HG03342 (cell line): Measurements from ENCODE around the gene CNTN4.
"Not testable (repeated sequence)": the region's sequence is repeated elsewhere in the genome, so short reads cannot be mapped to it uniquely, and the experiment has no call there.

Source experiments
- ATAC-seq: cut with Tn5 transposase; IDR thresholded peaks from one replicate; pipeline ENCODE4 v1.9.1; 2021; ENCODE audit warnings: mild to moderate bottlenecking, moderate library complexity; ENCODE audit not compliant: unreplicated experiment

CNTN4 gene

DNA sequence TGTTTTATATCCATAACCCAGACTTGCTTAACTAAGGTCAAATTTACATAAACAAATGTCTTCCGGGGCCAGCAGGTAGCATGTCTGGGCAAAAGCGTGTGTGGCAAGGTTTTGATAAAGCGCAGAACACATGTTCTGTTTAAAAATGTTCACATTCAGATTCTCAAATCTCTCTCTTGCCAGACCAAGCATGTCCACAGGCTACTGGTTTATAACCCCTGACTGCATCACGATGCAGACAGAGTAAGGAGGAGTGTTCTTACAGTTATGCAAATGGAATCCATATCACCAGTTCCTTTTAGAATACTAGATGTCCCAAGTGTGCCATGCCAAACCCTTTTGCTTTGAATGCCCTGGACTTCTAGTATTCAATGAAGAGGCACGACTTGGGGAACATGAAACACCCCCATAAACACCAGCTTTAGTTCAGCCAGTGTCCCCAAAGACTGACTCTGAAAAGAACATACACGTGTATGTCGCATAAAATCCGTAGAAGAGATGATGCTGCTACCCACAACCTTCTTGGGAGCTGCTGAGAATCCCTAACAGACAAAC is 412.0 kb downstream of the CNTN4 start:
- ATAC-seq = no peak

DNA sequence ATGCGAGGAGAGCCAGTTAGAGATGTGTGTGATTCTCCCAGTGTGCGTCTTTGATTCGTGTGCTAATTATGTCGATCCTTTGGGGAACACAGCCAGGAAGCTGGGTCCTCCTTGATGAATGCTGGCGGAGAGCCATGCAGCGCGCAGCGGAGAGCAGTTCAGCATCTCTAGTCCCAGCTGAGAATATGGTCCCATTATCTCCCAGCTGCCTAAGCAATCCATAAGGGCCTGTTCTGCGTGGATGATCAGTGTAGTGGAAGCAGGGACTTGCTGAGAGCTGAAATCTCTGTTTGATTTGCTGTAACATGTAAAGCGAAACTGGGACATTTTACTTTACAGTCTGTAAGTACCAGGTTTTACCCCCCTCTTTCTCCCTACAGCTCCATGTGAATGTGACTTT is 412.7 kb downstream of the CNTN4 start:
- no peak for ATAC-seq

DNA sequence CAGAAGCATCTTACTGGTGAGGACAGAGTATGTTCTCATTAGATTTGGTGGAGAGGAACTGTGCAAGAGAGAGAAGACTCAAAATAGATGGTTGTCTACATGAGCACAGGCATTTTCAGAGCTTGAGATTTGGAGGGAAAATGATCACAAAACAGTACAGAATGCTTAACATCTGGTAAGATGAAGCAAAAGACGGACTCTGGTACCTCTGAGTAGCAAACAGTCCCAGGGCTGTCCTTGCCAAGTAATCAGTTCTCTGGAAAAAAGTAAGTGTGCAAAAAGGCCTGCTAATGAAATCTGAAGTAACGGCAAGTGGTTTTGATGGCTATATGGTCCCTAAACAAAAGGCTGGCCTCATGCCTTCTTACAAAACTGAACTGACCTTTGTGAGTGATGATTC is 414.2 kb downstream of the CNTN4 start:
- ATAC-seq = no peak

DNA sequence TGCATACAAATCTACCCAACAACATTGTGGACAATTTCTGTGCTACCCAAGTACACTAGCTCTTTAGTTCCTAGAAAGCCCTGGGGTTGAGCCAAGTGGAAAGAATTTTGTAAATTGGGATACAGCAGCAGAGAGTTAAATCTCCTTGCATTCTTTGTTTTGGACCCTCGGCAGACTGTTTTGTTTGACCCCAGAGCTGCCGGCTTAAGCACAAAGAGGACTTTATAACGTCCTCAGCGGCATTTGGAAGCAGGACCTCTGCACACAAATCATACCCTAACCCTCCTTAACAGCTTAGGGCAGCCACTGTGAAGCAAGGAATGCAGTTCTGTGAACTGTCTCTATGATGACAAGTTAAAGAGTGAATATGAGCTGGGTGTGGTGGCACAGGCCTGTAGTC is 415.3 kb downstream of the CNTN4 start:
- ATAC-seq = no peak

DNA sequence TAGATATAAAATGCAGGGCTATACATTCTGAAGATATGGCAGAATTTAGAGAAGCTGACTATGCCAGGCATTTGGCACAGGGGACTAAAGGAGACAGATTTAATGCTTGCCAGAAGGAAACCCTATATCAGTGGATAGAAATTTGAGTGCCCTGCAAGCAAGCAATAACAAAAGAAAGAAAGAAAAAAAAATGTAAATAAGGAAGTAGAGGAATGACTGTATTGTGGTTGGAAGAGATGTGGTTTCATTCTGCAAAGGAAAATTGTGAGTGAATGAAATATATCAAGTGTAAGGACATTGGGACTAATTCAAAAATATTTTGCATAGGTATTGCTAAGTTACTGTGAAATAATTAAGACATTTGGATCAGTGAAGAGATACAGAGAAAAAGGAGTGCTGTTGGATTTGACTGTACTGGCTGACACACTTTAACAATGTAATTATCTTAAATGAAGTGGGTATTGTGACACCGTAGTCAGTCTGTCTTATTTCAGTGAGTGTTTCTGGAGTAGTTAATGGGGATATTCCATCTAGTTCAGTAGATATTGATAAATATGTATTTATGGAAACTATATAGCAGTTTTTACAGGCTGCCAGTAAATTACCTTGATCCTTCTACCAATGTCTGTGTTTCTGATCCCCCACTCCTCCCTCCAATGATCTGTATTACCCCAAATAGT is 418.2 kb downstream of the CNTN4 start:
- ATAC-seq = no peak

DNA sequence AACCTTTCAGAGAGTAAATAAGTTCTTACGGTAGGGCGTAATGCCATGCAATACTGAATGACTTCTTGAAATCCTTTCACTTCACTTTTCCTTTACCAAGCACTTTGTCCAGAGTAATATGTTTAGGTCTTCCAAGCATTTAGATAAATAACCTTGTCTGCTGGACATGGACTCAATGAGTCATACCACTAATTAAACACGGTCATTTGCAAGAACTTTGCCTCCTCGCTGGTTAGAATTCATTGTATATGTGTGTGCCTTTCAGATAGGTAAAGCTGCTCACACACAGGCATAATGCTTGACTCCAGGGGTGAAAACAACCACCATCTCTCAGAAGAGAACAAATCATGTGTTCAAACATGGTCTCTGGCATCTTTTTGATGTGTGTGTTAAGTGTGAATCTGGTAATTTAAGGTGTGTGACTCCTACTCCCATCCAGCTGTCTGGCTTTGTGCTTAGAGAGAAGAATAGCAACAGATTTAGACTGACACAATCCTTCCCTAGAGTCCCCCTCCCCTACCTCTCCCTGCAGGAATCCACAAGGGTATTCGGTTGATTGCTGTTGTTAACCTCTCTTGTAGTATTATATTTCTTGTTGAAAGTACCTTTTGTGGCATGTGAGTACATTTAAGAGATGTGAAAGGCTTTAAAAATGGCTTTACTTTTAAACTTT is 419.0 kb downstream of the CNTN4 start:
- ATAC-seq = no peak

DNA sequence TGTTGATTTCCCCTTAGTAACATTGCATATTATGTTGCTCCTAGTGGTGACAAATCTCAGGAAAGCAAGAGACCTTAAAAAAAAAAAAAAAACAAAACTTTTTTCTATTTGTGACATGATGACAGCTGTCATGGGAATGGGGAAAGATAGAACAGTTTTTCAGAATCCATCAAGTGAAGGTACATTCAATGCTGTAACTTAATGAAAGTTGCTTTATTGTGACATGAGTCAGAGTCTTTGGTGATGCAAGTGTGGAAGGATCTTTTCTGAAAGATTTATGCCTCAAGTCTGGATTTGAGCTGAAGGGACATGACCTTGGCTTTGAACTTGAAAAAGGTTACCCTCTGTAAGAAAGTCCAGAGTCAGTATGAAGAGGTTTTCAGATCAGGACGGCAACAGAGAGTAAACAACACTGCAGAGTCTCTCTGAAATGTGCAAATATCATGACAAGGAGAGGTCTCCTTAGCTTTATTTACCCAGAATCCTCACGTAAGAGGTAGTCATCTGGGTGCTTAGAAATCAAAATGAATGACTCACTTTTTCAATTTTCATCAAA is 424.7 kb downstream of the CNTN4 start:
- ATAC-seq = no peak

DNA sequence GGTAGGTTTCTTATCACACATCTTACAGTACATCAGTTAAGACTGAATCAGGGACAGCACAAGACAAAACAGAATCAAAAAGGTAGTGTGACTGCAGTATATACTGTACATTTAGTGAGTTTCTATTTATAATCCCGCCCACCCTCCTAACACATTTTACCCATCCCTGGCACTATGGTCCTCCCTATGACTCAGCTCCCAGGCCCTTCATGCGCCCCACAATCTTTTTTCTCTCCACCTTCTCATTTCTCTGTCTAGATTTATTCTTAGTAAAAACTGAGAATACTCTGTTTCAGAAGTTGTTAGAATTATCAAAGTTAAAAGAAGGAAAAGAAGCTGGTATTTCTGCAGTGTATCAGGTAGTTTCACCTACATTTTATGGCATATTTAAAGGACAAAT is 427.3 kb downstream of the CNTN4 start:
- no peak for ATAC-seq

DNA sequence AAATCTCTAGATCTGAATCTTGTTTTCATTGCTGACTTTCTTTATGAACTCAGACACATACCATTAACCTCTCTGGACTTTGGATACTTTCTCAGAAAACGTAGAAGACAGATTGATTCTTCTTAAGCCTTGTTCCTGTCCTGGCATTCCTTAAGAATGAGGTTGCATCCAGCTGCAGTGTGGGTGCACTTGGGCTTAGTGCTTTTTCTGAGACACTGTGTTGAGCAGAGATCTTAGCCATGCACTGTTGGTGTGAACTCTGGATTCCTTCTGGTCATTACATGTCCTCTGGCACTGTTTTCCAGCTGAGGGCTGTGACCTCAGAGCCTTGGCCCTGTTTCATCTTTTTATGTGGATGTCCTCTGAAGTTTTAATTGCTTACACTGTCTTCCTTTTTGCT is 428.3 kb downstream of the CNTN4 start:
- ATAC-seq = no peak

DNA sequence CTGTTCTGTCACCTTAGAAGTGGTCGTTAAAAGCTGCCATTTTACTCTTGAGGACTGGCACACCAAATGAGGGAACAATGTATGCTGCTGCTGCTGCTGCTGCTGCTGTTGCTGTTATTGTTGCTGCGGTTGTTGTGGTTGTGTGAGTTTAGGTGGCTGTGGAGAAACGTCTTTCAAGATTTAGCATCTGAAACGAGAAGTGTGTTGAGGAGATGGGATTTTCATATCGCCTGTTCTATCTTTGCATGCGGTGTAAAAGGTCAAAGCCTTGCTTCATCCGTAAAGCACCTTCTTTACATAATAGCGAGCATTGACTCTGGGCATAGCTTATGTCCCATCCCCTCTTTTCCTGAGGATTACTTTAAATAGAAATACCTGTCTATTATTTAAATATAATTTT is 428.7 kb downstream of the CNTN4 start:
- not testable (repeated sequence) for ATAC-seq

DNA sequence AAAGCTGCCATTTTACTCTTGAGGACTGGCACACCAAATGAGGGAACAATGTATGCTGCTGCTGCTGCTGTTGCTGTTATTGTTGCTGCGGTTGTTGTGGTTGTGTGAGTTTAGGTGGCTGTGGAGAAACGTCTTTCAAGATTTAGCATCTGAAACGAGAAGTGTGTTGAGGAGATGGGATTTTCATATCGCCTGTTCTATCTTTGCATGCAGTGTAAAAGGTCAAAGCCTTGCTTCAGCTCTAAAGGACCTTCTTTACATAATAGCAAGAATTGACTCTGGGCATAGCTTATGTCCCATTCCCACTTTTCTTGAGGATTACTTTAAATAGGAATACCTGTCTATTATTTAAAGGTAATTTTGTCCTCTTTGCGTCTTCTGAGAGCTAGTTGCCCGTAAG is 436.1 kb downstream of the CNTN4 start:
- not testable (repeated sequence) for ATAC-seq

DNA sequence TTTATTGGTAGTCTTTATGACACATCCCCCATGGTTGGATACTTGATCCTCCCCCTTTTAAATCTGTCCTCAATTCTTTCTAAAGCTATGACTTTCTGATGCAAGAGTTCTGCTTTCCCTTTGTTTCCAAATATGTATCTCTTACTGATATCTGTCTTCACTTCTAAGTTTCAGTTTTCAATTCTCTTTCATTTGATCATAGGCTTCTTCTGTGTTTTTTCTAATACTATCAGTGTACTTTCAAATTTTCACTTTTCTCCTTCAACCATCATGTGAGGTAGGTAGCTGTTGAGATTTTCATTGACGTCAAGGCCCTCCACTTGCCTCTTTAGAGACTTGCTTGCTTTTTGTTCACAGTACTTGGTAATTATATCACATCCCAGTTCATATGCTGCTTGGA is 436.5 kb downstream of the CNTN4 start:
- ATAC-seq = no peak

DNA sequence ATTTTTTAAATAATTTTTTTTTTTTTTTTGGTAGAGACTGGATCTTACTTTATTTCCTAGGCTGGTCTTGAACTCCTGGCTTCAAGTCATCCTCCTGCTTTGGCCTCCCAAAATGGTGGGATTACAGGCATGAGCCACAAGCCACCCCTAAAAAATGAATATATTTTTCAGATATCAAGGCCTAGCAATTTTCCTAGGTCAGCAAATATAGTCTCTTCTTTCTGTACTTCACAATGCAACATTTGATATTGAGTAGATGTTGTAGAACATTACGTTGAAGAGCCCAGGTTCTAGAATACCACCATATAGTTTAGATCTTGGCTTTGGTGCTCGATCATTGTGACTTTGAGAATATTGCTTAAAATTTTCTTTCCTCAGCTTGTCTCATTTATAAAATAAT is 437.9 kb downstream of the CNTN4 start:
- no peak for ATAC-seq

DNA sequence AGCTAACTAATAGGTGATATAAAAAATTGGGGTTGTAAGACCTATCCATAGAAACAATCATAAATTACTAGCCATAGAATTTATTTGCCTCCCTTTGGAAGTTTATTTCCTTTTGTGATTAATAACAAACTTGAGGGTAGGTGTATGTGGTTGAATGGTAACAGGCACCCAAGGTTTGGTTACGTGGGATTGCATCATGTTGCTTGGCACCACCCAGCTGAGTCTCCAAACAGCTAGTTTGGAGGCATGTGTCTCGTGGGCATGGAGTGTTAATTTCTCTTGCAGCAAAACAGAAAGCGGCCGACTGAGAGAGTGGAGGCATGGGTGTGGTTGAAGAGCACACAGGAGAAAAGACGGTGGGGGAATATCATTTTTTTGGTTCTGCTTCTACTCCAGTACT is 441.4 kb downstream of the CNTN4 start:
- ATAC-seq = no peak

DNA sequence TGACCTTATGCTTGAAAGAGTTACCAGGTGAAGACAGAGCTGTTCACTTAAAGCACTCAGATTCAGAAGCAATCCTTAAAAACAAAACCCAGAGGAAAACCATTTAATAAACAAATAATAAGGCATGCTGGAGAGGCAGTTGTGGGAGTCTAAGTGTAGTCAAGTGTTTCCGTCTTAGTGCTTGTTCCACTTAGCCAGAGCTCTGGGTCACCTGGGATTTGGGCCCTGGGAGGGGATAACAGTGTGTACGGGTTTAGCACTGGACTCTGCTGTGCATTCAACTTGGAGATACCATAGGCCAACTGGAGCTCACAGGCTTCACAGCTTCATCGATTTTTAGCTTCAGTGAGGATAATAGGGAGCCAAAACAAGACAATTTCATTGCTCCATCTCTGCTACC is 444.6 kb downstream of the CNTN4 start:
- no peak for ATAC-seq

DNA sequence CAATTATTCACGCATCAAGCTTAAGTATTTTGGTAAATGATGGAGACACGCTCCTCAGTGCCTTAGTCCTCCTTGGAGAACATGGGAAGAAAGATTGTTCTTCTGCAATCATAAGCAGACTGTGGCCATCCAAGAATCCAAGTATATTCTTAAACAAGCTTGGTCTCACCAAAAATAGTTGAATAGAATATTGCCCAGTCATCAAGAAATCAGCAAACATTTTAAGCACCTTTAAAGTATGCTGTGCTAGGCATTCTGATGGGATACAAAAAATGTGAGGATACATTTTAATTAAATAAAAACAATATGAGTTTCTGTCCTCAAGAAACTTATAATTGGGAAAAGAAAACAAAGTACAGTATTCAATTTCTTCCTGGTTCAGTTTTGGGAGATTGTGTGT is 445.5 kb downstream of the CNTN4 start:
- no peak for ATAC-seq

DNA sequence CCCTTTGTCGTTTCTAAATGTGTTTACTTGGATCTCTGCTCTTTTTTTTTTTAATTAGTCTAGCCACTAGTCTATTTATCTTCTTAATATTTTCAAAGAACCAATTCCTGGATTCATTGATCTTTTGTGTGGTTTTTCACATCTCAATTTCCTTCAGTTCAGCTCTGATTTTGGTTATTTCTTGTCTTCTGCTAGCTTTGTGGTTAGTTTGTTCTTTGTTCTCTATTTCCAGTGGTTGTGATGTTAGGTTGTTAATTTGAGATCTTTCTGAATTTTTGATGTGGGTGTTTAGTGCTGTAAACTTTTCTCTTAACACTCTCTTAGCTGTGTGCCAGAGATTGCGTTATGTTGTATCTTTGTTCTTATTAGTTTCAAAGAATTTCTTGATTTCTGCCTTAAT is 446.1 kb downstream of the CNTN4 start:
- ATAC-seq = no peak

DNA sequence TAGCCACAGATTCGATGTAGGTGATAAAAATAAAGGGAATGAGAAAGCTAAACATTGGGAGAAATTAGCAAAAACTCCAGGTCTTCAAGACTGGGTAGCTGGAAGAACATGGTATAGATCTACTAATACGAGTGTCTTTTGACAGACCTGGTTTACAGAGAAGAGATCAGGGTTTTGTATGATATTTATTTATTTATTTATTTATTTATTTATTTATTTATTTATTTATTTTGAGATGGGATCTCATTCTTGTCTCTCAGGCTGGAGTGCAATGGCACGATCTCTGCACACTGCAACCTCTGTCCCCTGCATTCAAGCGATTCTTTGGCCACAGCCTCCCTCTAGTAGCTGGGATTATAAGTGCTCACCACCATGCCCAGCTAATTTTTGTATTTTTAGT is 448.4 kb downstream of the CNTN4 start:
- ATAC-seq = no peak

DNA sequence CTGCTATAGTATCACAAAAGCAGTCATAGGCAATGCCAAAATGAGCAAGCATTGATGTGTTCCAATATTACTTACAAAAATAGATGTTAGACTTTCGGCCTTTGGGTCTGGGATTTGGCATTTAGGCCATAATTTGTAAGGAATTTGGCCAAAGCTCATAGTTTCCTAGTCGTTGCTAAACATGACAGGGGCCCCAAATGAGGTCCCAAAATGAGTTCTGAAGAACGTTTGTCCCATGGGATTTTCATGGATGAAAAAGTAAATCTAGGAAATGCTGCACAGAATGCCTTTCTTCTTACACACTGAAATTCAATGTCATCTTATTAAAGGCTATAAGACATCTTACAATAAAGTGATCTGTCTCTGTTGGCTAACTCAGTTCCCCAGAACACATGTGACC is 456.0 kb downstream of the CNTN4 start:
- ATAC-seq = no peak

DNA sequence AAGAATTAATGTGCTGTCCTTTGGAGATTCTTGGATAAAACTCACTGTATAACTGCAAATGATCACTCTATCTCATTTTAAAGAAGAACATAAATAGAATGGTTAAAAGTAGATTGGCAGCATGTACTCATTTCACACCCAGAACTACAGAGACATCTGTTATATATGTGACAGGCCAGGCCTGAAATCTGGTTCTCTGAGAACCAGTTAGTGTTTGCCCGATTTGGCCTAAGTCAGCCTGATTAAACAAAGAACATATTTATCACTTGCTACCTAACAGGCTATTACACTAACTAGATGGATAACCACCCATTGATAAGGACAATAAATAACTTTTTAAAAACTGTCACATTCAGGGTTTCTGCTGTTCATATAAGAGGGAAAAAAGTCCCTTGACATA is 460.1 kb downstream of the CNTN4 start:
- no peak for ATAC-seq

DNA sequence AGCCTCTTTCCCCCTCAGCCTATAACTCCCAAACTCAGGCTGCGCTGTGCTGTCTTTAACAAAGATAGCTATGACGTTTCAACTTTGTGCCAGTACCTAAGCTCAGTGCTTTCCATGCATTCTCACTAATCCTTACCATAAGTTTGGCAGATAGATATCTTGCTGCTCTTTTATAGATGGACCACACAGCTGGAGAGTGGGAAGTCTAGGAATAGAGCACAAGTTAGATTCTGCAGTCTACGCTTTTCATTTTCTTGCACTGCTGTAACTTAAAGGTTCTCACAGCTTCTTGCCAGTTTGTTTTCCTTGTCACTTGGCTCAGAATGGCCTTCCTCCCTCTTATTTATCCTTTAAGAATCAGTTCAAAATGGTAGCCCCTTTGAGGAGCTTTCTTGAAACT is 468.8 kb downstream of the CNTN4 start:
- ATAC-seq = no peak

DNA sequence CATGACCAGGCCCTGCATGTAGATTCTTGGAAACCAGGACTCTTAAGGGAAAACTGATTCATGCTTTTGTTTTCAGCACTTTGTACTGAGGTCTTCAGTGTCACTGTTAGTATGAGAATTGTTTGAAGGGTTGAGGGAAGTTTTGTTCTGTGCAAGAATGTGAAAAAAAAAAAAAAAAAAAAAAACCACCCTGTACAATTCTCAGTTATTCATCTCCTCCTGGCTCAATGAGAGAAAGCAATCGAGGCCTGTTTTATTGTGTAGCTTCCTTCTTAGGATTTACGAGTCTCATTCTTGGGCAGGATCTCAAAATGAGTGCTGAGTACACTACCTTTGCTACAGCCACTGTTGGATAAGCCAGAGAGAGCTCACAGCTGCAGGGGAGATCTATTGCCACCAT is 469.5 kb downstream of the CNTN4 start:
- ATAC-seq = no peak
